NCI-H748 treated with DMSO at 0.1 percent for 48 hours (cell line): ENCODE measurements around the gene WDR82.

Source experiments
- DNase-seq: peaks from one replicate; lab custom pipeline; 2025; lab: John Stamatoyannopoulos, UW

The WDR82 gene

DNA sequence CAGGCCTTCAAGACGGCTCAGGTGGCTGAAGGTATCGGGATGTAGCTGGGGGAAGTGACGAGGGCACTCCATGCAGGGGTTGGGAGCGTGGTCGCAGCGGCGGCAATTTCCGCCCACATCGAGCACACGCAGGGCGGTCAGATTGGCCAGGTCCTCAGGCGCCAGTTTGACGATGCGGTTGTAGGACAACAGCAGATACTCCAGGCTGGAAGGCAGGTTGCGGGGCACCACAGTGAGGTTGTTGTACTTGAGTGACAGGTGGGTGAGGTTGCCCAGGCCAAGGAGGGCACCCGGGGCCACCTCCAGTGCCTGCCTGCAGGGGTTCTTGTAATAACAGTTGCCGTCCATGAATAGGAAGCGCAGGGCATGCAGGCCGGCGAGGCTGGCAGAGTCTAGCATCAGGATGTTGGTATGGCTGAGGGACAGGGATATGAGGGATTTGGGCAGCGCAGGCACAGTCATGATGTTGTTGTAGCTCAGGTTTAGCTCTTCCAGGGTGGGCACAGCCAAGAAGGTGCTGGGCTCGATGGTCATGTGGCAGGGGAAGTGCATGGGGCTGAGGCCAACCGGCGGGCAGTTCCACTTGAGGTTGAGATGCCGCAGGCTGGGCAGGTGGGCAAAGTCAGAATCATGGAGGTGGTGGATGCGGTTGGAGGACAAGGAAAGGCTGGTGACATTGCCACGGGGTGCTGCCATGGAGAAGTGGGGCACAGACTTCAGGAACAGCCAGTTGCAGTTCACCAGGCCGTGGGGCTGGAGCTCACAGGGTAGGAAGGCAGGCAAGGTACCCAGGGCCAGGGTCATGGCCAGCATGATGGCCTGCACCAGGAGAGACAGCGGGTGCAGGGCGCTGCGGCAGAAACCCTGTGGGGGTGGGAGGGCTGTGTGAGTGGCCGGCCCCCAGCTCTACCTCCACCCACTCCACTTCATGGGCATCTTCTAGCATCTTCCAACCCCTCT is 54.7 kb downstream of the WDR82 start:
- no peak for DNase-seq

DNA sequence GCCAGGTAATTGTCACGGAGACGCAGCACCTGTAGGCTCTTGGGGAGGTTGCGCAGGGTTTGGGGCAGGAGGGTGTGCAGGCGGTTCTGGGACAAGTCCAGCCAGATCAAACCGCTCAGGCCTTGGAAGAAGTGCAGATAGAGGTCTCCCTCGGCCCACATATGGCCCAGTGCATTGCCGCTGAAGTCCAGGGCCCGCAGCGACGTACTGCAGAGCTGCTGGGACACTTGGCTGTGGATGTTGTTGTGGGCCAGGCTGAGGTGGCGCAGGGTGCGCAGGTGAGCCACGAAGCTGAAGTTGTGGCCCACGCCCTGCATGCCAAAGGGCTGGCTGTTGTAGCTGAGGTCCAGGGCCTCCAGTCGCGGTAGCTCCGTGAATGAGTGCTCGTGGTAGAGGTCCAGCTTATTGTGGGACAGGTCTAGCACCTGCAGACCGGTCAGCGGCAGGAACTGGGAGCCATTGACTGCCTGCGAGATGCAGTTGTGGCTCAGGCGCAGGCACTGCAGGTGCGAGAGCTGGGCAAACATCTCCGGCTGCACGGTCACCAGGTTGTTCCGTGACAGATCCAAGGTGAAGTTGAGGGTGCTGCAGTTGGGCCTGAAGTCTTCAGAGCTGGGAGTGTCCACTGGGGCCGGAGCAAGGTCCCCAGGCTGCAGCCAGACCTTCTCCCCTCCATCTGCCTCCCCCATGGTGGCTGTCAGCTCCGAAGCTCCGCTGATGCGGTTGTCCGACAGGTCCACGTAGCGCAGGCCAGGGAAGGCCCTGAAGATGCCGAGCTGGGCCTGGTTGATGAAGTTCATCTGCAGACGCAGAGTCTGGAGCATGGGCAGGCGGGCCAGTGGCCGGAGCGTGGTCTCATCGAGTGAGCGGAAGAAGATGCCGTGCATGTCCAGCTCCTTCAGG is 55.9 kb downstream of the WDR82 start:
- DNase-seq = no peak

- DNase-seq = no peak
These were observed 56.7 kb downstream of the WDR82 start for GRCh38 chr3:52221563-52222318.

- no peak for DNase-seq
These were observed 57.3 kb downstream of the WDR82 start for GRCh38 chr3:52221141-52221562.

GRCh38 chr3:52220380-52221026 is 57.9 kb downstream of the WDR82 start:
- DNase-seq = peak; percentile 22

- DNase-seq = no peak
These were observed 59.4 kb downstream of the WDR82 start for GRCh38 chr3:52218937-52219650.

GRCh38 chr3:52218454-52218853 is 60.0 kb downstream of the WDR82 start:
- no peak for DNase-seq

GRCh38 chr3:52218026-52218425 is 60.4 kb downstream of the WDR82 start:
- DNase-seq = no peak

DNA sequence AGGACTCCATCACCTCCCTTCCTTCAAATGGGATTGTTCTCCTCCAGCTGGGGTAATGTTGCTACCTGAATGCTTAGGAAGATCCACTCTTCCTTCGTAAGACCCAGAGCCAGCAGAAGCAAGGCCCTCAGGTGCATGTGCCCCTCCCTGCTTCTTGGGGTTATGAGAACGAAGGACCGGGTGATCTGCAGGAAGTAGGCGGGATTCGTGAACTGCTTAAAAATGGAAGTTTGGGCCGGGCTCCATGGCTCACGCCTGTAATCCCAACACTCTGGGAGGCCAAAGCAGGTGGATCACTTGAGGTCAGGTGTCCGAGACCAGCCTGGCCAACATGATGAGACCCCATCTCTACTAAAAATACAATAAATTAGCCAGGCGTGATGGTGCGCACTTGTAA is 61.0 kb downstream of the WDR82 start:
- no peak for DNase-seq

- no peak for DNase-seq
These were observed 61.7 kb downstream of the WDR82 start for GRCh38 chr3:52216585-52217408.

- no peak for DNase-seq
These were observed 63.1 kb downstream of the WDR82 start for GRCh38 chr3:52215351-52215750.

GRCh38 chr3:52213901-52214300 is 64.5 kb downstream of the WDR82 start:
- DNase-seq = no peak

GRCh38 chr3:52213005-52213404 is 65.4 kb downstream of the WDR82 start:
- DNase-seq = no peak

DNA sequence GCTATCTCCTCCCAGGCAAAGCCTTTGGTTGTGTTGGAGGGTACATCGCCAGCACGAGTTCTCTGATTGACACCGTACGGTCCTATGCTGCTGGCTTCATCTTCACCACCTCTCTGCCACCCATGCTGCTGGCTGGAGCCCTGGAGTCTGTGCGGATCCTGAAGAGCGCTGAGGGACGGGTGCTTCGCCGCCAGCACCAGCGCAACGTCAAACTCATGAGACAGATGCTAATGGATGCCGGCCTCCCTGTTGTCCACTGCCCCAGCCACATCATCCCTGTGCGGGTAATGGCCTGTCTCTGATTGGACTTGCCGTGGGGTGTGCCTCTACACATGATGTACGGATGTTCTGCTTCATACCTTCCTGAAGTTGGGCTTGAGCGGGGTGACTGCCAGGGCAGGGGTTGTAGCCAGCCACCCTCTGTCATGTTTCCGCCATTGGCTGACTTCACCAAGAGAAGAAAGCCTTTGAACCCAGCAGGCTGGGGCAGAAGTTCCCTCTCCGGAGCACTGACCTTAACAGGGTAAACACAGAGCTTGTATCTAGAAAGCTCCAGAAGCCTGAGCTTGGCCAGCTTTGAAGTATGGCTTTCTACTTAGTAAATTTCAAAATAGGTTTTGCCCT is 67.1 kb downstream of the WDR82 start:
- no peak for DNase-seq

DNA sequence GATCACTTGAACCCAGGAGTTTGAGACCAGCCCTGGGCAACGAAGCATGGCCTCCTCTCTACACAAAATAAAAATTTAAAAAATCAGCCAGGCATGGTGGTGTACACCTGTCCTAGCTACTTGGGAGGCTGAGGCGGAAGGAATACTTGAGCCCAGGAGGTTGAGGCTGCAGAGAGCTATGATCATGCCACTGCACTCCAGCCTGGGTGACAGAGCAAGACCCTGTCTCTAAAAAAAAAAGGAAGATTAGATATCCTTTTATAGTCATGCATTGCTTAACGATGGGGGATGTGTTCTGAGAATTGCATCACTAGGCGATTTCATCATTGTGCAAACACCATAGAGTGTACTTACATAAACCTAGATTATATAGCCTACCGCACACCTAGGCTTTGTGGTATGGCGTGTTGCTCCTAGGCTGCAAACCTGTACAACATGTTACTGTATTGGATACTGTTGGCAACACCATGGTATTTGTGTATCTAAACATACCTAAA is 67.9 kb downstream of the WDR82 start:
- DNase-seq = no peak

GRCh38 chr3:52210037-52210436 is 68.4 kb downstream of the WDR82 start:
- no peak for DNase-seq

- DNase-seq = no peak
These were observed 69.9 kb downstream of the WDR82 start for GRCh38 chr3:52208556-52208955.

DNA sequence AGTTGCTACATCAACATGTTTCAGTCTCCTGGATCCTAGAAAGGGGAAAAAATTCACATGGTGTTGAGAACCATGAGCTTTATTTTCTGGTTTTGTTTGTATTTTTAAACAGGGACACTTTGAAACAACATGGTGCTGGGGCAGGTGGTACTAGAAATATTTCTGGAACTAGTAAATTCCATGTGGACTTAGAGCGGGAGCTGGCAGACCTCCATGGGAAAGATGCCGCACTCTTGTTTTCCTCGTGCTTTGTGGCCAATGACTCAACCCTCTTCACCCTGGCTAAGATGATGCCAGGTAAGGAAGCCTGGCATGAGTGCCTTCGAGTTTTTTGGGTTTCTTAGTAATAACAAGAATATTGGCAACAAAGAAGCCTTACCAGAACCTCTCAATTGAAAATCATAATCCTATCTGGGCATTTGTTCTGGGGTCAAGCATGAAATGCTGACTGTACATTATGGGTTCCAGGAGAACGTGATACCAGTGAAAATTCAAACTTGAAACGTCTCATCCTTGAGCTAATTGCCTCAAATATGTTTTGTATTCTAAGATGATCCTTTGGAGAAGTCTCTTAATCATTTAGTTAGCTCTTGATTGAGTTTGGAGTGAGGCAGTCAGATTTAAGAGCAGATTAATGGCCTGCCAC is 72.6 kb downstream of the WDR82 start:
- no peak for DNase-seq
